Naive thymus-derived CD4-positive, alpha-beta T cell (primary cell): Measurements from ENCODE around the gene NF2. TPM values are rescaled to one million over a fixed set of nuclear protein-coding genes. Genes with fewer than 3 reads are reported as not detected.
"Not testable (repeated sequence)": the region's sequence is repeated elsewhere in the genome, so short reads cannot be mapped to it uniquely, and the experiment has no call there.

Experiments used
- ATAC-seq: fragments of 150-1000 bp; cut with Tn5 transposase; 2 replicates; pipeline ENCODE4 v1.10.0; 2021; ENCODE audit warnings: mild to moderate bottlenecking, moderate library complexity
- CTCF ChIA-PET: fragments of 350-600 bp; sonication (Branson Sonifier 250); formaldehyde crosslinking; loops from one replicate; lab custom pipeline; 2021; ENCODE audit warnings: antibody characterized with exemption; lab: Charles Lee
- POLR2A ChIA-PET: fragments of 350-600 bp; sonication (Branson Sonifier 250); formaldehyde crosslinking; loops from one replicate; lab custom pipeline; 2021; ENCODE audit warnings: antibody characterized with exemption, inconsistent platforms; lab: Charles Lee
- DNase-seq, 9 donors: peaks; one replicate each; pipeline versions ENCODE4 v3.0.0 to v3.0.0-alpha.2; 2020 to 2022; ENCODE audit warnings: mixed read lengths in 1 of 9
- H3K27ac ChIP-seq: one replicate; pipeline ENCODE4 v1.7.0; 2013; ENCODE audit warnings: mild to moderate bottlenecking, low read depth, low read length, moderate library complexity
- H3K27me3 ChIP-seq, 2 donors: one replicate each; pipeline ENCODE4 v1.7.0; 2013; ENCODE audit warnings: low read length in 2 of 2, mild to moderate bottlenecking in 2 of 2, moderate library complexity in 2 of 2; ENCODE audit not compliant: control insufficient read depth in 2 of 2, insufficient read depth in 2 of 2
- H3K36me3 ChIP-seq, 3 experiments: 1 replicate in 2 of 3; 2 replicates in 1 of 3; pipeline ENCODE4 v1.7.0; 2013; ENCODE audit warnings: low read length in 3 of 3, mild to moderate bottlenecking in 3 of 3, moderate library complexity in 1 of 3; ENCODE audit not compliant: insufficient read depth in 3 of 3, control insufficient read depth in 2 of 3
- H3K4me1 ChIP-seq, 2 donors: one replicate each; pipeline ENCODE4 v1.7.0; 2013; ENCODE audit warnings: low read length in 2 of 2, mild to moderate bottlenecking in 2 of 2, moderate library complexity in 1 of 2; ENCODE audit not compliant: control insufficient read depth in 2 of 2, insufficient read depth in 2 of 2
- H3K4me3 ChIP-seq: 2 replicates; pipeline ENCODE4 v1.7.0; 2013; ENCODE audit warnings: mild to moderate bottlenecking, low read length
- H3K9me3 ChIP-seq, 3 experiments: 1 replicate in 2 of 3; 2 replicates in 1 of 3; pipeline ENCODE4 v1.7.0; 2013; ENCODE audit warnings: low read length in 3 of 3; ENCODE audit not compliant: control insufficient read depth in 2 of 3
- H3K27ac Mint-ChIP-seq, 9 donors: one replicate each; pipeline ENCODE4 v1.8.0; 2020 to 2022; ENCODE audit warnings: mixed read lengths in 9 of 9, mild to moderate bottlenecking in 8 of 9, moderate library complexity in 5 of 9, inconsistent platforms in 2 of 9
- H3K27me3 Mint-ChIP-seq, 5 donors: one replicate each; pipeline ENCODE4 v1.8.0; 2021 to 2022; ENCODE audit warnings: mixed read lengths in 5 of 5, mild to moderate bottlenecking in 1 of 5
- H3K36me3 Mint-ChIP-seq, 5 donors: one replicate each; pipeline ENCODE4 v1.8.0; 2020 to 2022; ENCODE audit warnings: mixed read lengths in 5 of 5, mild to moderate bottlenecking in 3 of 5, inconsistent platforms in 1 of 5
- H3K4me1 Mint-ChIP-seq, 7 donors: one replicate each; pipeline ENCODE4 v1.8.0; 2020 to 2022; ENCODE audit warnings: mixed read lengths in 7 of 7, mild to moderate bottlenecking in 3 of 7, inconsistent platforms in 1 of 7
- H3K4me3 Mint-ChIP-seq, 10 donors: one replicate each; pipeline ENCODE4 v1.8.0; 2020 to 2022; ENCODE audit warnings: mild to moderate bottlenecking in 10 of 10, mixed read lengths in 10 of 10, moderate library complexity in 6 of 10, inconsistent platforms in 2 of 10
- H3K9me3 Mint-ChIP-seq, 11 donors: one replicate each; pipeline ENCODE4 v1.8.0; 2020 to 2022; ENCODE audit warnings: mixed read lengths in 11 of 11, mild to moderate bottlenecking in 4 of 11, inconsistent platforms in 1 of 11, moderate library complexity in 1 of 11
- intact Hi-C, 2 donors: fragments of 100-400 bp; cut with micrococcal nuclease; formaldehyde crosslinking; loops; one replicate each; pipeline ENCODE4 v1.15.1; 2023
- polyA plus RNA-seq, 2 donors: library from polyadenylated mRNA; unstranded; fragments of 300-500 nt; fragmentation: Illumina TruSeq; gene quantifications; one replicate each; pipeline ENCODE4 v1.2.3, GENCODE V29; 2021
- total RNA-seq, 6 experiments: library from RNA in 5 of 6; stranded (reverse) in 5 of 6; gene quantifications; 1 replicate in 5 of 6; 2 replicates in 1 of 6; pipeline ENCODE4 v1.2.3 and lab custom pipeline; 2021 to 2026

The NF2 gene
- total RNA-seq (10 to 100 TPM; 27.6 to 56.3 (median 28.3) TPM), polyA plus RNA-seq (10 to 100 TPM; 15.6 to 23.1 TPM), total RNA-seq (lab: John Stamatoyannopoulos, UW) (73.0 reads per million, percentile 79 among the genes with 10 or more reads in this experiment)

DNA sequence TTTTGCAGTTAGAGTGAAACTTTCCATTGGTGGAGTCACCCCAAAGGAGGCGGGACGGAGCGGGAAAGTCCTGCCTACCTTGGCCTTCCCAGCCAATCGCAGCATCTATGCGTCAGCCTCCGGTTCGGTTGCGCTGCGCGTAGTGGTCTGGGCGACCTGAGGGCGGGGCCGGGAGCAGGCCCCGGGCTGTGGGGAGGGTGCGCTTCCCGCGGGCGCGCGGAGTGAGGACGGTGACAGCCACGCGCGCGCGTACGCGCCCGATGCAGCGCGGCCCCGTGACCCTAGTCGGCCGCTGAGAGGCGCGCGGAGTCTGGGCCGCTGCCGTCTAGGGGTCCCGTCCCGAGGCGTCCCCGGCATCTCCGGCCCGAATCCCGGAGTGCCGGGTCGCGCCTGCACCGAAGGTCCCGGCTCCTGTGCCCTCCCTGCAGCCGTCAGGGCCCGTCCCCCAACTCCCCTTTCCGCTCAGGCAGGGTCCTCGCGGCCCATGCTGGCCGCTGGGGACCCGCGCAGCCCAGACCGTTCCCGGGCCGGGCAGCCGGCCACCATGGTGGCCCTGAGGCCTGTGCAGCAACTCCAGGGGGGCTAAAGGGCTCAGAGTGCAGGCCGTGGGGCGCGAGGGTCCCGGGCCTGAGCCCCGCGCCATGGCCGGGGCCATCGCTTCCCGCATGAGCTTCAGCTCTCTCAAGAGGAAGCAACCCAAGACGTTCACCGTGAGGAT lies at the start of gene NF2:
Gene NF2 (plus strand): TSS at position 276 of the 718 bp plus-strand sequence. CDS start 366 bp downstream, at position 642.
- Mint-ChIP-seq H3K9me3 (no peaks in the 10 kb centered on the region), H3K27me3 (no peaks in the 10 kb centered on the region), H3K4me3 (peak within 1 kb of the TSS; percentile 85 to 98 (median 96)), H3K36me3 (peaks cover 0 to 13% (median 4%) of the 10 kb centered on the region in 5 donors), H3K27ac (peak within 1 kb of the TSS; percentile 91 to 99 (median 98)), H3K4me1 (peaks cover 13 to 40% (median 28%) of the 10 kb centered on the region in 7 donors)
- Histone ChIP-seq H3K27me3 (no peaks in the 10 kb centered on the region), H3K9me3 (no peaks in the 10 kb centered on the region), H3K4me1 (peaks cover 11 to 16% of the 10 kb centered on the region in 2 donors), H3K27ac (peak within 1 kb of the TSS; percentile 91), H3K4me3 (peak within 1 kb of the TSS; percentile 92), H3K36me3 (peaks cover 0 to 3% (median 0%) of the 10 kb centered on the region in 3 experiments)
- intact Hi-C loops: loop anchor here (1.0 to 10.0 kb wide), 14 partner anchors 13 to 1741 kb away; partner anchors contain the start of genes ASCC2 (in 2 of the 2), MTMR3 (in 2 of the 2), NIPSNAP1 (in 2 of the 2) and THOC5 (in 2 of the 2)
- ATAC-seq: peak; percentile 98
- POLR2A ChIA-PET: interaction anchor here (1.0 to 2.7 kb wide), 7 partner anchors 9 to 479 kb away, joined by 3 to 27 read pairs (median 4); partner anchors contain the start of genes ASCC2 and THOC5
- peak; percentile 96 to 99 (median 98) for DNase-seq
- CTCF ChIA-PET: interaction anchor here (0.7 to 1.9 kb wide), 6 partner anchors 14 to 33 kb away, joined by 3 to 6 read pairs (median 3); no protein-coding TSS in a partner anchor

DNA sequence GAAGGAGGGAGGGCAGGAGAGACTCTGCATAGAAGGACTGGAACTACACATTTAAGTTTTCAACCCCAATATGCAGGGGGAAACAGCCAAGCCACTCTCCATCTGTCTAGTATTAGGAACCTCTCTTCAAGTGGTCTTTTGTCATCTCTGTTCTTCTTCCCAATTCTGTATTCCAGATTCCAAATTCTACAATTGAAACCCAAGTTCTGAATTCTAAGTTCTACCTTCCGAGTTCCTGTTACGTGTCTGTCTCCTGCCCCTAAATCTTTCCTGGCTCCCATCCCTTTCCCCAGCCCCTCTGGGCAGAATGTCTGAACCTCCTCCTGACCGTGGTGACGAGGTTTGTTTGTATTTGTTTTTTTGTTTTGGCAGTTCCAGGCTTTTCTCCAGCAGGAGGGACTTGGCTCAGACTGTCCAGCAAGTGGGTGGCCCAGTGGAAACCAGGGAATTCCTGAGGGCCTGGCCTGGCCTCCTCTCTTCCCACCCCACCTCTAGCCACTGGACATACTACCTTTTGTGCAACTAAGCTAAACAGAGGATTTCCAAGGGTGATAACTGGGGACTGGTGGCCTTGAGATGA lies 48.3 kb upstream of the NF2 start:
- no peaks in the 10 kb centered on the region for H3K27me3 Mint-ChIP-seq
- DNase-seq (no peak), ATAC-seq (no peak)
- peaks cover 14 to 32% (median 19%) of the 10 kb centered on the region in 5 donors for H3K36me3 Mint-ChIP-seq
- H3K4me3 ChIP-seq: no peak overlapping the region
- peaks cover 4 to 7% of the 10 kb centered on the region in 2 donors for H3K4me1 ChIP-seq
- peaks cover 4 to 51% (median 7%) of the 10 kb centered on the region in 3 experiments for H3K36me3 ChIP-seq
- peak overlapping the region; percentile 62 to 98 (median 94) for H3K27ac Mint-ChIP-seq
- intact Hi-C loops: no loop called here
- no peaks in the 10 kb centered on the region for H3K9me3 Mint-ChIP-seq
- H3K4me1 Mint-ChIP-seq: peaks cover under 1 to 25% (median 17%) of the 10 kb centered on the region in 7 donors
- ChIA-PET CTCF (no interaction called here), POLR2A (interaction anchor here (1.0 to 2.6 kb wide), 9 partner anchors 21 to 282 kb away, joined by 3 to 15 read pairs (median 7); partner anchors contain the start of genes ASCC2 and NIPSNAP1)
- H3K27me3 ChIP-seq: no peaks in the 10 kb centered on the region
- no peaks in the 10 kb centered on the region for H3K9me3 ChIP-seq
- peak overlapping the region; percentile 84 for H3K27ac ChIP-seq
- H3K4me3 Mint-ChIP-seq: peak overlapping the region in 9 of 10 donors; percentile 25 to 95 (median 53)

DNA sequence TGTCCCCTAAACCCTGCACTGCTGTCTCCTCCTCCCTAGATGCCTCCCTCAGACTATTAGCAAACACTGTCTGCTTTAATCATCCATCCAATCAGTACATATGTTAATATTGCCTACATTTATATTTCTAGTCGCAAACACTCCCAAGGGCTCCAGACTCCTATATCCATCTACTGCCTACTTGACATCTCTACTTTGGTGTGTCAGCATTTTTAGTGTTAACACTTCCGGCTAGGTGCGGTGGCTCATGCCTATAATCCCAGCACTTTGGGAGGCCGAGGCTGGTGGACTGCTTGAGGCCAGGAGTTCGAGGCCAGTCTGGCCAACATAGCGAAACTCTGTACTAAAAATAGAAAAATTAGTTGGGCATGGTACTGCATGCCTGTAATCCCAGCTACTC lies 44.4 kb upstream of the NF2 start:
- H3K4me3 ChIP-seq: no peak overlapping the region
- H3K9me3 Mint-ChIP-seq: no peaks in the 10 kb centered on the region
- H3K36me3 Mint-ChIP-seq: peaks cover 14 to 48% (median 21%) of the 10 kb centered on the region in 5 donors
- ChIA-PET CTCF (no interaction called here), POLR2A (no interaction called here)
- H3K27ac Mint-ChIP-seq: peak overlapping the region in 2 of 9 donors; percentile 27 to 56
- DNase-seq (no peak), ATAC-seq (no peak)
- H3K4me1 Mint-ChIP-seq: peaks cover 0 to 4% (median 0%) of the 10 kb centered on the region in 7 donors
- no peak overlapping the region for H3K4me3 Mint-ChIP-seq
- intact Hi-C loops: no loop called here
- H3K27me3 Mint-ChIP-seq: no peaks in the 10 kb centered on the region
- no peaks in the 10 kb centered on the region for H3K27me3 ChIP-seq
- H3K36me3 ChIP-seq: peaks cover 4 to 72% (median 21%) of the 10 kb centered on the region in 3 experiments
- no peak overlapping the region for H3K27ac ChIP-seq
- peaks cover 2 to 5% of the 10 kb centered on the region in 2 donors for H3K4me1 ChIP-seq
- no peaks in the 10 kb centered on the region for H3K9me3 ChIP-seq

DNA sequence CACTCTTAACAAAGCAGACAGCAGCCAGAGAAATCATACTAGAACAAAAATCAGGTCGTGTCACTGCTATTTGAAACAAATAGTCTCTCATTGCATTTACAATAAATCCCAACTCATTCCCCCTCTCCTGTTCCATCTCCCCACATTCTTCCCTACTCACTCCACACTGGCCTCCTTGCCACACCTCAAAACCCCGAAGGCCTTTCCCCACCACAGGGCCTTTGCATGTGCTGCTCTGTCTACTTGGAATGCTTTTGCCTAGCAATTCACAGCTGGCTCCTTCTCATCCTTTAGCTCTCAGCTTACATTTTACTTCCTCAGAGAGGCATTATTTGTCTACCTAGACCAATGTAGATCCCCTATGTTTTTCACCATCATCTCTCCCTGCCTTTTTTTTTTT lies 43.6 kb upstream of the NF2 start:
- H3K9me3 ChIP-seq: no peaks in the 10 kb centered on the region
- H3K36me3 Mint-ChIP-seq: peaks cover 14 to 53% (median 23%) of the 10 kb centered on the region in 5 donors

DNA sequence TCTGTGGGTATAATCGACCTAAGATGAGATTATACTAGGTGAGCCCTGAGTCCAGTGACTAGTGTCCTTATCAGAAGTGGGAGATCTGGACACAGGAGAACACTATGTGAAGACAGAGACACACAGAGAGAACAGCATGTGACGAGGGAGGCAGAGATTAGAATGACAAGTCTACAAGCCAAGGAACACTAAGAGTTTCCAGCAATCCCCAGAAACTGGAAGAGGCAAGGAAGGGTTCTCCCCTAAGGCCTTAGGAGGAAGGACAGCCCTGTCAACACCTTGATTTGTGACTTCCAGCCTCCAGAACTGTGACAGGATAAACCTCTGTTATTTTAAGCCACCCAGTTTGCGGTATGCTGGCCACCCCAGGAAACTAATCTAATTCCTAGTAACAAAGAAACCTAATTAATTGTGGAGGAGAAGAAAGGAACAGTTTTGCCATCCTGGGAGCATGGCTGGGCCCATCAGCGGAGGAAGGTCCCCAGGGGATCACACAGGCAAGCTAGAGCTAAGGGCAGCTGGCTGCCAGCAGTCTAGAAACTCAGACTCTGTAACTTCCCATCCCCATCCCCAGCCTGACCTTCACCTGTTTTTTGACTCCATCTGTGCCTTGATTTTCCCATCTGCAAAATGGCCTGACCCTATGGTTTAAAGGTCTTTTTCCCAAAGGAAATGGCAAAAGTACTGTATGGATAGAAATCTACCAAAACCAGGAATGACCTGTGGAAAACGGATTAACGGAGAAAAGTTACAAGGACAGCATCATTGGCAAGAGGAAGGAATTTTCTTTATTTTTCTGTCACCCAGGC lies 39.6 kb upstream of the NF2 start:
- CTCF ChIA-PET: no interaction called here
- POLR2A ChIA-PET: interaction anchor here (1.0 to 1.4 kb wide), 2 partner anchors 10 to 13 kb away, joined by 3 to 9 read pairs; partner anchors contain the start of gene THOC5

More for the DNA sequence above, 43.6 kb upstream of the NF2 start:
- no peak overlapping the region for H3K27ac ChIP-seq
- Mint-ChIP-seq H3K9me3 (no peaks in the 10 kb centered on the region), H3K4me1 (peaks cover 0 to 4% (median 0%) of the 10 kb centered on the region in 7 donors), H3K27me3 (no peaks in the 10 kb centered on the region), H3K4me3 (no peak overlapping the region), H3K27ac (peak overlapping the region in 3 of 9 donors; percentile 43 to 83 (median 45))
- H3K4me1 ChIP-seq: no peaks in the 10 kb centered on the region
- intact Hi-C loops: no loop called here
- H3K4me3 ChIP-seq: no peak overlapping the region
- no peaks in the 10 kb centered on the region for H3K27me3 ChIP-seq
- POLR2A ChIA-PET: no interaction called here
- DNase-seq (no peak), ATAC-seq (no peak)
- peaks cover 4 to 78% (median 21%) of the 10 kb centered on the region in 3 experiments for H3K36me3 ChIP-seq
- CTCF ChIA-PET: no interaction called here

DNA sequence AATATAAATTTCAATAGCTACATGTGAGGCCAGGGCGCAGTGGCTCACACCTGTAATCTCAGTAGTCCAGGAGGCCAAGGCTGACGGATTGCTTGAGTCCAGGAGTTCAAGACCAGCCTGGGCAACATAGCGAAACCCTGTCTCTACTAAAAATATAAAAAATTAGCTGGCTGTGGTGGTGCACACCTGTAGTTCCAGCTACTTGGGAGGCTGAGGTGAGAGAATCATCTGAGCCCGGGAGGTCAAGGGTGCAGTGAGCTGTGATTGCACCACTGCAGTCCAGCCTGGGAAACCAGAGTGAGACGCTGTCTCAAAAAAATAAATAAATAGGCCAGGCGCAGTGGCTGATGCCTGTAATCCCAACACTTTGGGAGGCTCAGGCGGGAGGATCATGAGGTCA lies 36.9 kb upstream of the NF2 start:
- H3K27ac ChIP-seq, POLR2A ChIA-PET, H3K4me1 ChIP-seq, H3K4me3 ChIP-seq, H3K4me1 Mint-ChIP-seq, H3K4me3 Mint-ChIP-seq, DNase-seq, H3K9me3 ChIP-seq, CTCF ChIA-PET, H3K27ac Mint-ChIP-seq, H3K9me3 Mint-ChIP-seq, H3K27me3 ChIP-seq, ATAC-seq, H3K27me3 Mint-ChIP-seq, intact Hi-C loops: not testable (repeated sequence)
- H3K36me3 ChIP-seq: peaks cover 0 to 62% (median 6%) of the 10 kb centered on the region in 3 experiments
- H3K36me3 Mint-ChIP-seq: peaks cover 0 to 29% (median 14%) of the 10 kb centered on the region in 5 donors

More for the DNA sequence above, 39.6 kb upstream of the NF2 start:
- Histone ChIP-seq H3K27ac (no peak overlapping the region), H3K36me3 (peaks cover 0 to 63% (median 19%) of the 10 kb centered on the region in 3 experiments), H3K9me3 (no peaks in the 10 kb centered on the region), H3K27me3 (no peaks in the 10 kb centered on the region), H3K4me3 (no peak overlapping the region), H3K4me1 (no peaks in the 10 kb centered on the region)
- Mint-ChIP-seq H3K4me1 (no peaks in the 10 kb centered on the region), H3K27ac (peak overlapping the region in 1 of 9 donors; percentile 78), H3K36me3 (peaks cover 10 to 47% (median 23%) of the 10 kb centered on the region in 5 donors), H3K9me3 (no peaks in the 10 kb centered on the region), H3K27me3 (no peaks in the 10 kb centered on the region), H3K4me3 (no peak overlapping the region)
- intact Hi-C loops: no loop called here
- DNase-seq: no peak
- ATAC-seq: no peak
